Stimulated activated CD4-positive, alpha-beta T cell treated with anti-CD3 and anti-CD28 coated beads, Interleukin-2, amount 100 ng/mL, for 24 hours (primary cell): ENCODE data around the gene TLK2.

ENCODE experiments used
- DNase-seq, 2 donors: peaks; one replicate each; pipeline ENCODE4 v3.0.0-alpha.2; 2020

The TLK2 gene

DNA sequence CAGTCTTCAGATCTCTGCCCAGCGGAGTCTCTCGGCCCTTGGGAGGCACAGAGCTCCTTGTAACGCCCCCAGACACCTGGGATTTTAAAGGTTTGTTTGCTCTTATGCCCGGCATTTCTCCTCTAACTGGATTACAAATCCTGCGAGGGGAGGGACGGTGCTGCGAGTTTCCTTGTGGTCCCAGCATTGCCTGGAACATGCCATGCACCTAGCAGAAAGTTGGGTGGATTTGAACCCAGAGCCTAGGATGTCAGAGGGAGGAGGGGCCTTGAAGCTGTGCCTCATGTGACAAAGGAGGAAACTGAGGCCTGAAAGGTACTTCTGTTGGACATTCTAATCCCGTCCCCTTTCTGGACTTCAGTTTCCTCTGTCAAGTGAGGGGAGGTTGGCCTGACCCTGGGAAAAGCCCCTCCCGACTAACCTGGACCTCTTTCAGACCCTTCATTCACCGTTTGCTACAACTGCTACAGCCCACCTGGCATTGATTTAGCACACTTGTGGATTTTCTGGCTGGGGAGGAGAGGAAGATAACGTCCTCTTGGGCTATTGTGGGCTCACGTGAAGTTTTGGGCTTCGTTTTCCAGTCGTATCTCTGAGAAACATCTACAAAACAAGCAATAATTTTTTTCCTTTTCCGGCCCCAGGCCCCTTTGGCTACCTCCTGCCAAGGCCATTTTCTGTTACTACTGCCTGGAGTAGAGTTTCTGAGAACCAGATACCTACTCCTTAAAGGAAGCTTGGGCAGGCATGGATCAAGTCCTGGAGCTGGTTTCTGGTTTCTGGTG is 179.7 kb downstream of the TLK2 start:
- DNase-seq: no peak

DNA sequence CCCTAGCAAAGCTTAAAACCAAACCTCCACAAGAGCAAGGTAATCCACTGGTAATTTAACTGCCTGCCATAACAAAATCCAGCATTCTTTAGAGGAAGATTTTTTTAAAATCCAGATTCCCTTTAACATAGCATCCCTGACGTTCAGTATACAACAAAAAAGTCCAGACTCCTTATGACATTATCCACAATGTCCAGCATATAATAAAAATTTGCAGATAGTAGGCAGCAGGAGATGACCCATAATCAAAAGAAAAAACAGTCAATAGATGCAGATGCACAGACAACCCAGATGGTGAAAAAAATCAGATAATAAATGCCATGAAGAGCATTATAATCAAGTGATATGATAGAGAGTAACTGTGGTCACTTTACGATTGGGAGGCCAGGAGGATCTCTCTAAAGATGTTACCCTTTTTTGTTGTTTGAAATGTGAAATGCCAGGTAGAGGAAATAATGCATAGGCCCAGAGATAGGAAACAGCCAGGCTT is 182.0 kb downstream of the TLK2 start:
- no peak for DNase-seq

DNA sequence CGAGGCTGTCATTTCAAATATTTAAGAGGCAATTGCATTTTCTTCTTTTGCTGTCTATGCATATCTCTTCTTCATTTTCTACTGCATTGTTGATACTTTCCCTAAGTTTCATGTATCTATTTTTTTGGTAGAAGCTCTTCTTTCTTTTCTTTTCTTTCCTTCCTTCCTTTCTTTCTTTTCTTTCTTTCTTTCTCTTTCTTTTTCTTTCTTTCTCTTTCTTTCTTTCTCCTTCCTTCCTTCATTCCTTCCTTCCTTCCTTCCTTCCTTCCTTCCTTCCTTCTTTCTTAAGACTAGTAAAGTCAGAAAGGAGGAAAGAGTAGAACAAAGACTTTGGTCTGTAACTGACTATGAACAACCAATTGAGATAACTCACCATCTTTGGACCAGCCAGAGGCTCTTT is 182.7 kb downstream of the TLK2 start:
- DNase-seq: no peak

DNA sequence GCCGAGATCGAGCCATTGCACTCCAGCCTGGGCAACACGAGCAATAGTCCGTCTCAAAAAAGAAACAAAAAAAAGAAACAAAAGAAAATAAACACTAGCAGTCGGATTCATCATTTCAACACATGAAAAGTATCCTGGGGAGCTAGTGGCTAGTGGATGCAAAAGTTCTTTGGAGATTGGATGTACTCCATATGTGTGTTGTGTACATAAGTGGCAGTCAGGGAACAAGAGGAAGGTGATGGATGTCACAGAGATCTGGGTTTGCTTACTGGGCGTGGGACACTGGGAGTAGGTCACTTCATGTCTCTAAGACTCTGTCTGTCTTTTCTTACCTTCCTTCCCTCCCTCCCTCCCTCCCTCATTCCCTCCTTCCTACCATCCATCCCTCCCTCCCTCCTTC is 184.2 kb downstream of the TLK2 start:
- DNase-seq: no peak
